SU-DHL-6 (cell line): ENCODE measurements around the gene ZNF618.

Source experiments
- H2AFZ ChIP-seq: fragments of 200-600 bp; sonication (generic); 2 replicates; pipeline ENCODE4 v1.6.1; 2014; ENCODE audit warnings: low read depth, mild to moderate bottlenecking, moderate library complexity, mixed read lengths, antibody characterized with exemption, low read length; ENCODE audit not compliant: severe bottlenecking
- H3F3A ChIP-seq: fragments of 200-600 bp; shearing (Covaris generic); 2 replicates; pipeline ENCODE4 v1.6.0; 2016; ENCODE audit warnings: antibody characterized with exemption, mild to moderate bottlenecking; ENCODE audit not compliant: insufficient read depth
- H3K27ac ChIP-seq: fragments of 200-600 bp; sonication (generic); 2 replicates; pipeline ENCODE4 v1.5.1; 2016; ENCODE audit warnings: low read depth, mild to moderate bottlenecking, low read length, moderate library complexity, mixed read lengths
- H3K27me3 ChIP-seq: fragments of 200-600 bp; sonication (generic), shearing (Covaris generic); 2 replicates; pipeline ENCODE4 v1.6.0; 2014; ENCODE audit warnings: mild to moderate bottlenecking, low read length
- H3K36me3 ChIP-seq: fragments of 200-600 bp; sonication (generic); 2 replicates; pipeline ENCODE4 v1.6.1; 2014; ENCODE audit warnings: mild to moderate bottlenecking, low read length, mixed read lengths
- H3K4me2 ChIP-seq: fragments of 300-600, 200-600 bp; shearing (Covaris generic), sonication (generic); 2 replicates; pipeline ENCODE4 v1.6.0; 2014; ENCODE audit warnings: low read length, low read depth, mild to moderate bottlenecking; ENCODE audit not compliant: poor library complexity, severe bottlenecking
- H3K4me3 ChIP-seq: fragments of 200-600 bp; sonication (generic); 2 replicates; pipeline ENCODE4 v1.5.1; 2014; ENCODE audit warnings: antibody characterized with exemption, low read length, mild to moderate bottlenecking, mixed read lengths; ENCODE audit not compliant: insufficient read depth, poor library complexity, severe bottlenecking
- H3K79me2 ChIP-seq: fragments of 200-600 bp; sonication (generic); 2 replicates; pipeline ENCODE4 v1.6.1; 2014; ENCODE audit warnings: mild to moderate bottlenecking, low read length, moderate library complexity; ENCODE audit not compliant: insufficient read depth
- H3K9ac ChIP-seq: fragments of 200-600 bp; sonication (generic); 2 replicates; pipeline ENCODE4 v1.7.0; 2014; ENCODE audit warnings: mild to moderate bottlenecking, low read length
- H3K9me2 ChIP-seq: fragments of 200-600 bp; sonication (generic); replicated peaks from 2 replicates; pipeline ENCODE4 v1.6.1; 2014; ENCODE audit warnings: low read length; ENCODE audit not compliant: insufficient read depth
- H3K9me3 ChIP-seq: fragments of 200-600 bp; sonication (generic); 2 replicates; pipeline ENCODE4 v1.6.1; 2014; ENCODE audit warnings: low read length, mixed read lengths; ENCODE audit not compliant: insufficient read depth
- H4K20me1 ChIP-seq: fragments of 200-600 bp; sonication (generic); 2 replicates; pipeline ENCODE4 v1.6.1; 2014; ENCODE audit warnings: low read depth, mild to moderate bottlenecking, antibody characterized with exemption, low read length, moderate library complexity, mixed read lengths
- CTCF ChIP-seq: fragments of 200-600 bp; sonication (generic); IDR thresholded peaks from one replicate; pipeline ENCODE4 v1.5.1; 2017; ENCODE audit warnings: antibody characterized with exemption, mild to moderate bottlenecking, low read length, moderate library complexity; ENCODE audit not compliant: insufficient read depth, poor library complexity, severe bottlenecking
- EZH2phosphoT487 ChIP-seq: fragments of 200-600 bp; sonication (generic), shearing (Covaris generic); conservative IDR thresholded peaks from 2 replicates; pipeline ENCODE4 v1.6.1; 2018; ENCODE audit warnings: mild to moderate bottlenecking, antibody characterized with exemption, low read length, moderate library complexity, mixed read lengths

Gene ZNF618

GRCh38 chr9:113988385-113989016, 112.4 kb downstream of the ZNF618 start:
- Histone ChIP-seq H3K9ac (no peak overlapping the region), H2AFZ (no peak overlapping the region), H3K27me3 (no peaks in the 10 kb centered on the region), H3K9me2 (no peaks in the 10 kb centered on the region), H3K79me2 (no peaks in the 10 kb centered on the region), H4K20me1 (no peaks in the 10 kb centered on the region), H3K4me2 (no peak overlapping the region), H3K4me3 (no peak overlapping the region), H3K27ac (no peak overlapping the region), H3K9me3 (no peaks in the 10 kb centered on the region), H3K36me3 (no peaks in the 10 kb centered on the region), H3F3A (no peaks in the 10 kb centered on the region)
- TF ChIP-seq CTCF (no peak), EZH2phosphoT487 (no peak)

GRCh38 chr9:113989017-113989713, 113.1 kb downstream of the ZNF618 start:
- Histone ChIP-seq H3F3A (no peaks in the 10 kb centered on the region), H3K4me2 (no peak overlapping the region), H3K9me2 (no peaks in the 10 kb centered on the region), H3K9me3 (no peaks in the 10 kb centered on the region), H2AFZ (no peak overlapping the region), H3K4me3 (no peak overlapping the region), H3K27ac (no peak overlapping the region), H3K79me2 (no peaks in the 10 kb centered on the region), H4K20me1 (no peaks in the 10 kb centered on the region), H3K9ac (no peak overlapping the region), H3K27me3 (no peaks in the 10 kb centered on the region), H3K36me3 (no peaks in the 10 kb centered on the region)
- TF ChIP-seq CTCF (no peak), EZH2phosphoT487 (no peak)

GRCh38 chr9:113989714-113990569, 113.8 kb downstream of the ZNF618 start:
- Histone ChIP-seq H3K36me3 (no peaks in the 10 kb centered on the region), H3K79me2 (no peaks in the 10 kb centered on the region), H3K4me2 (no peak overlapping the region), H3K9me2 (no peaks in the 10 kb centered on the region), H3F3A (no peaks in the 10 kb centered on the region), H3K9ac (no peak overlapping the region), H3K4me3 (no peak overlapping the region), H3K27ac (no peak overlapping the region), H3K27me3 (no peaks in the 10 kb centered on the region), H4K20me1 (no peaks in the 10 kb centered on the region), H2AFZ (no peak overlapping the region), H3K9me3 (no peaks in the 10 kb centered on the region)
- TF ChIP-seq CTCF (no peak), EZH2phosphoT487 (no peak)
